ENCODE results near the gene FBXO31.

Gene FBXO31

GRCh38 chr16:87420026-87421002 lies 36.7 kb upstream of the FBXO31 start:
- no peaks in the 10 kb centered on the region for H3K9me3 ChIP-seq (ENCODE audit: control insufficient read depth, low read length)
- no peak overlapping the region for H3K27ac ChIP-seq (ENCODE audit: low read depth, low read length, severe bottlenecking)
- H3K4me1 ChIP-seq (ENCODE audit: control insufficient read depth, insufficient read depth, low read length, poor library complexity, severe bottlenecking) = no peaks in the 10 kb centered on the region
- WGBS, 2 experiments (ENCODE audit: insufficient coverage in 2 of 2) = 93 to 98% methylated on average over 24 to 25 of the region's 25 CpGs
- H3K36me3 ChIP-seq (ENCODE audit: control insufficient read depth, insufficient read depth, low read length) = peaks cover 90% of the 10 kb centered on the region
- H3K4me3 ChIP-seq (ENCODE audit: extremely low read depth, insufficient read depth, low read length, poor library complexity, severe bottlenecking) = no peak overlapping the region

GRCh38 chr16:87418644-87419043 lies 35.1 kb upstream of the FBXO31 start:
- 67 to 96% methylated on average over 2 to 3 of the region's 6 CpGs for WGBS, 2 experiments (ENCODE audit: insufficient coverage in 2 of 2)
- no peaks in the 10 kb centered on the region for H3K4me1 ChIP-seq (ENCODE audit: control insufficient read depth, insufficient read depth, low read length, poor library complexity, severe bottlenecking)
- H3K9me3 ChIP-seq (ENCODE audit: control insufficient read depth, low read length) = no peaks in the 10 kb centered on the region
- H3K36me3 ChIP-seq (ENCODE audit: control insufficient read depth, insufficient read depth, low read length) = peaks cover 88% of the 10 kb centered on the region
- no peak overlapping the region for H3K4me3 ChIP-seq (ENCODE audit: extremely low read depth, insufficient read depth, low read length, poor library complexity, severe bottlenecking)
- H3K27ac ChIP-seq (ENCODE audit: low read depth, low read length, severe bottlenecking) = no peak overlapping the region

- Histone ChIP-seq H3K36me3 (ENCODE audit: control insufficient read depth, insufficient read depth, low read length) (peaks cover 88% of the 10 kb centered on the region), H3K9me3 (ENCODE audit: control insufficient read depth, low read length) (no peaks in the 10 kb centered on the region), H3K27ac (ENCODE audit: low read depth, low read length, severe bottlenecking) (no peak overlapping the region), H3K4me1 (ENCODE audit: control insufficient read depth, insufficient read depth, low read length, poor library complexity, severe bottlenecking) (no peaks in the 10 kb centered on the region), H3K4me3 (ENCODE audit: extremely low read depth, insufficient read depth, low read length, poor library complexity, severe bottlenecking) (no peak overlapping the region)
- 90 to 96% methylated on average over 16 to 18 of the region's 18 CpGs for WGBS, 2 experiments (ENCODE audit: insufficient coverage in 2 of 2)
These were observed 34.6 kb upstream of the FBXO31 start for GRCh38 chr16:87418216-87418615.

- Histone ChIP-seq H3K4me3 (ENCODE audit: extremely low read depth, insufficient read depth, low read length, poor library complexity, severe bottlenecking) (no peak overlapping the region), H3K36me3 (ENCODE audit: control insufficient read depth, insufficient read depth, low read length) (peaks cover 88% of the 10 kb centered on the region), H3K9me3 (ENCODE audit: control insufficient read depth, low read length) (no peaks in the 10 kb centered on the region), H3K4me1 (ENCODE audit: control insufficient read depth, insufficient read depth, low read length, poor library complexity, severe bottlenecking) (no peaks in the 10 kb centered on the region), H3K27ac (ENCODE audit: low read depth, low read length, severe bottlenecking) (no peak overlapping the region)
- WGBS, 2 experiments (ENCODE audit: insufficient coverage in 2 of 2) = 94 to 100% methylated on average over 1 to 7 of the region's 13 CpGs
These were observed 33.9 kb upstream of the FBXO31 start for GRCh38 chr16:87417528-87417910.

DNA sequence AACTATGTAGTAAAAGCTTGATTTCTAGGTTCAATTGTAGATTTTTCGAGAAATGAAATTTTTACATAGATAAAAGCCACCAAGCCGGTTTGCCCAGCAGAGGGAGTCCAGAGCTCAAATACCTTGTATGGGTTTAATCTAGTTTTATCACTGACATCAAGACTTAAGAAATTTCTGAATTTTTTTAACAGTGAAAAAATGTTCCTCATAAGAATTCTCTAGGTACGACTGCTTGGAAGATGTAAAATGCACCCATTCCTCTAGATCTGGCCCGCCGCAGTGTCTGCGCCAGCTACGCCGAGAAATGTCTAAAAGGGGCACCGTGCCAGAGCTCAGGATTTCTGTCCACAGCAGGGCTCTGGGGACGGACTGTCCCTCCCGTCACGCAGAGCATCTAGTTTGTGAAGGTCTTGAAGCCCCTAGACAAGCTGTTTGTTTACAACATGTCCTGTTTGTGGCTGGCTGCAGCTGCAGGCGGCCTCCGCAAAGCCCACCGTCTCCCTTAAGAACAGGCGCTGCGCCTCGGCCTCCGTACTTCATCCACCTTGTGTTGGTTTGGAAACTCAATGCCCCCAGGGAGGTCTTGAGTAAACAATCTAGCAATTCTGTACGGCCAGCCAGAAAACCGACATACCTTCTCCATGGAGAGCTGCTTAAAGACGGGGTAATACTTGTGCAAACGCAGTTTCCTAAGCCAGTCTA lies 33.4 kb upstream of the FBXO31 start:
- H3K4me1 ChIP-seq (ENCODE audit: control insufficient read depth, insufficient read depth, low read length, poor library complexity, severe bottlenecking) = no peaks in the 10 kb centered on the region
- H3K36me3 ChIP-seq (ENCODE audit: control insufficient read depth, insufficient read depth, low read length) = peaks cover 87% of the 10 kb centered on the region
- WGBS, 2 experiments (ENCODE audit: insufficient coverage in 2 of 2) = 95 to 97% methylated on average over 21 to 22 of the region's 23 CpGs
- no peak overlapping the region for H3K27ac ChIP-seq (ENCODE audit: low read depth, low read length, severe bottlenecking)
- H3K4me3 ChIP-seq (ENCODE audit: extremely low read depth, insufficient read depth, low read length, poor library complexity, severe bottlenecking) = no peak overlapping the region
- no peaks in the 10 kb centered on the region for H3K9me3 ChIP-seq (ENCODE audit: control insufficient read depth, low read length)

GRCh38 chr16:87415441-87415840 lies 31.9 kb upstream of the FBXO31 start:
- peaks cover 86% of the 10 kb centered on the region for H3K36me3 ChIP-seq (ENCODE audit: control insufficient read depth, insufficient read depth, low read length)
- H3K27ac ChIP-seq (ENCODE audit: low read depth, low read length, severe bottlenecking) = no peak overlapping the region
- H3K4me3 ChIP-seq (ENCODE audit: extremely low read depth, insufficient read depth, low read length, poor library complexity, severe bottlenecking) = no peak overlapping the region
- WGBS, 2 experiments (ENCODE audit: insufficient coverage in 2 of 2) = 93 to 97% methylated on average over 7 to 8 of the region's 9 CpGs
- no peaks in the 10 kb centered on the region for H3K9me3 ChIP-seq (ENCODE audit: control insufficient read depth, low read length)
- H3K4me1 ChIP-seq (ENCODE audit: control insufficient read depth, insufficient read depth, low read length, poor library complexity, severe bottlenecking) = no peaks in the 10 kb centered on the region

DNA sequence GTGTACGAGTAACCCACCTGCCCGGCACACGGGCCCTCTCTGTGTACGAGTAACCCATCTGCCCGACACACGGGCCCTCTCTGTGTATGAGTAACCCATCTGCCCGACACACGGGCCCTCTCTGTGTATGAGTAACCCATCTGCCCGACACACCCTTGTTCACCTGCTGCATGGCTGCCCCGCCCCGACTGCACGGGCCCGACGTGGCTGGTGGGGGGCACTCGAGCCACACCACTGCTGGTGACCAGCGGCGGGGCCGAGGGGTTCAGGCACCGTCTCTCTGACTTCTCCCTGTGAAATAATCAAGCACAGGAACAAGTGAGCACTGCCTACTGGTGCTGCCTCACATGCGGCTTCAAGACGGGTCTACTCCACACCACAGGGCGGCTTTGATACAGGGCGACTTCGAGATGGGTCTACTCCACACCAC lies 30.7 kb upstream of the FBXO31 start:
- 92 to 95% methylated on average over 22 to 23 of the region's 24 CpGs for WGBS, 2 experiments (ENCODE audit: insufficient coverage in 2 of 2)

DNA sequence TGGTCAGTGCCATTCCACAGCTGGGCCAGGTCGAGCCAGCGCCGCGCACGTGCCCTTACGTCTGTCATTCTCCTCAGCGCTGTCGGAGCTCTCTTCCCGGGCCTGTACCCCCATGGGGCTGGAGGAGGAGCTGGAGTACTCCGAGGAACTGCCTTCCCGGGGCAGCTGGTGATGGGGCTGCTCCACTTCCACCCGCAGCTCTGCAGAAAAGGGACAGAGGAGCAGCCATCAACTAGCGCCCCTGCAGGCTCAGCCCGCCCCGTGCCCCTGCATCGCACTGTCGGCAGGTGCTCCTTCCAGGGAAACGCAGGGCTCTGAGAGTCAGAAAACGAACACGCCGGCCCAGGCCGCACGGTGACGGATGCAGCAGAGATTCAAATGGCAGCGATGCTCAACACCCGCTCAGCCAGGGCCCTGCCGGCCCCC lies 29.4 kb upstream of the FBXO31 start:
- Histone ChIP-seq H3K4me1 (ENCODE audit: control insufficient read depth, insufficient read depth, low read length, poor library complexity, severe bottlenecking) (no peaks in the 10 kb centered on the region), H3K9me3 (ENCODE audit: control insufficient read depth, low read length) (no peaks in the 10 kb centered on the region), H3K27ac (ENCODE audit: low read depth, low read length, severe bottlenecking) (no peak overlapping the region), H3K4me3 (ENCODE audit: extremely low read depth, insufficient read depth, low read length, poor library complexity, severe bottlenecking) (no peak overlapping the region), H3K36me3 (ENCODE audit: control insufficient read depth, insufficient read depth, low read length) (peaks cover 88% of the 10 kb centered on the region)
- 95 to 96% methylated on average over 24 to 27 of the region's 27 CpGs for WGBS, 2 experiments (ENCODE audit: insufficient coverage in 2 of 2)

More for the DNA sequence above, 30.7 kb upstream of the FBXO31 start:
- no peaks in the 10 kb centered on the region for H3K4me1 ChIP-seq (ENCODE audit: control insufficient read depth, insufficient read depth, low read length, poor library complexity, severe bottlenecking)
- no peak overlapping the region for H3K27ac ChIP-seq (ENCODE audit: low read depth, low read length, severe bottlenecking)
- peaks cover 90% of the 10 kb centered on the region for H3K36me3 ChIP-seq (ENCODE audit: control insufficient read depth, insufficient read depth, low read length)
- no peaks in the 10 kb centered on the region for H3K9me3 ChIP-seq (ENCODE audit: control insufficient read depth, low read length)
- no peak overlapping the region for H3K4me3 ChIP-seq (ENCODE audit: extremely low read depth, insufficient read depth, low read length, poor library complexity, severe bottlenecking)

GRCh38 chr16:87412371-87412995 lies 28.9 kb upstream of the FBXO31 start:
- H3K27ac ChIP-seq (ENCODE audit: low read depth, low read length, severe bottlenecking) = no peak overlapping the region
- no peaks in the 10 kb centered on the region for H3K4me1 ChIP-seq (ENCODE audit: control insufficient read depth, insufficient read depth, low read length, poor library complexity, severe bottlenecking)
- no peaks in the 10 kb centered on the region for H3K9me3 ChIP-seq (ENCODE audit: control insufficient read depth, low read length)
- 93 to 94% methylated on average over 28 to 31 of the region's 31 CpGs for WGBS, 2 experiments (ENCODE audit: insufficient coverage in 2 of 2)
- H3K36me3 ChIP-seq (ENCODE audit: control insufficient read depth, insufficient read depth, low read length) = peaks cover 86% of the 10 kb centered on the region
- no peak overlapping the region for H3K4me3 ChIP-seq (ENCODE audit: extremely low read depth, insufficient read depth, low read length, poor library complexity, severe bottlenecking)

DNA sequence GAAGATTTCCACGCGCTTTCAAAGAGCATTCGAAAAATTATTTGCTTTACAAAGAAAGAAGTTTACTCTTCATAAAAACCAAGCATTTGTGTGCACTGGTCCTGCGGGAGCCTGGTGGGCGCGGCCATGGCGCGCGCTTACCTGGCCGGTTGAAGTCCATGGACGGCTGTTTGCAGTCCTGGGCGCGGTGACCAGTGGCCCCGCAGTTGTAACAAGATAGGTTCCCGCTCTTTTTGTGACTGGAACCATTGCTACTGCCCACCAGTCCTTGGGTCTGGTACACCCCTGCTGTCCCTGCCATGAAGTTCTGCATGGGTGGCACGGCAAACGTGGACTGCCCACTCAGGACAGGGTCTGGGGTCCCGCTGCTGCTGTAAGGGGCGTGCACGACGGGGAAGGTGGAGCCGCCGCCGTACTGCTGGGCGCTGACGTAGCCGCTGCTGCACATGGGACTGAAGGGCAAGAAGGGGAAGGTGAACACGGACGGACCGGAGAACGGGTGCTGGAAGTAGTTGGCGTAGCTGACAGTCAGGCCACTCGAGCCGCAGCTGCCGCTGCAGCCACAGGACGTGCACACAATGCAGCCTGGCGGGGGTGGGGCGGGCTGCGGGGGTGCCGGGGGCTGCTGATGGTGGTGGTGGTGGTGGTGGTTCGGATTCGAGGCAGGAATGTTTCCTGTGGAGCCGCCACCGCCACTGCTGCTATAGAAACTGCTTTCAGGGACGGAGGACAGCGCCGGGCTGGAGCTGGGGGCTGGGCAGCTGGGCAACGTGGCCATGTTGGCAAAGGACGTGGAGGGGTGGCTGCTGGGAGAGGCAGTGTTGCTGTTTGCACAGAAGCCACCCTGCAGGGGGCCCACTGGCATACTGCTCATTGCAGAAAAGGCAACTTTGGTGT lies 28.0 kb upstream of the FBXO31 start:
- Histone ChIP-seq H3K27ac (ENCODE audit: low read depth, low read length, severe bottlenecking) (no peak overlapping the region), H3K9me3 (ENCODE audit: control insufficient read depth, low read length) (no peaks in the 10 kb centered on the region), H3K36me3 (ENCODE audit: control insufficient read depth, insufficient read depth, low read length) (peaks cover 81% of the 10 kb centered on the region), H3K4me3 (ENCODE audit: extremely low read depth, insufficient read depth, low read length, poor library complexity, severe bottlenecking) (no peak overlapping the region), H3K4me1 (ENCODE audit: control insufficient read depth, insufficient read depth, low read length, poor library complexity, severe bottlenecking) (no peaks in the 10 kb centered on the region)
- 96% methylated on average over 38 to 39 of the region's 49 CpGs for WGBS, 2 experiments (ENCODE audit: insufficient coverage in 2 of 2)

Measured in mesodermal cell (in vitro differentiated cells).